GM12878 (cell line): ENCODE results near the gene DPY19L2. TPM values are rescaled to one million over a fixed set of nuclear protein-coding genes. Genes with fewer than 3 reads are reported as not detected.

Experiments used
- ATAC-seq: fragments of 200-7000 bp; cut with Tn5 transposase; 3 replicates; pipeline ENCODE4 v1.9.1; 2020; ENCODE audit warnings: mild to moderate bottlenecking, moderate library complexity
- Bru-seq: library from RNA; stranded (reverse); fragments of 400-500 nt; gene quantifications from one replicate; lab custom pipeline; 2021; lab: Mats Ljungman, UMichigan
- BruChase-seq, 2 experiments: library from RNA; stranded (reverse); fragments of 400-500 nt; gene quantifications; one replicate each; lab custom pipeline; 2021; lab: Mats Ljungman, UMichigan
- BruUV-seq: library from RNA; stranded (reverse); fragments of 400-500 nt; replicated peaks from 2 replicates; lab custom pipeline; 2021; lab: Mats Ljungman, UMichigan
- CTCF ChIA-PET: fragments of 300-600 bp; sonication (Branson Sonifier 250); formaldehyde crosslinking; extraction: SDS; loops from one replicate; lab custom pipeline; 2021; ENCODE audit warnings: inconsistent platforms; lab: Yijun Ruan, JAX
- POLR2A ChIA-PET: fragments of 350-600 bp; formaldehyde crosslinking; extraction: SDS; loops from one replicate; lab custom pipeline; 2021; ENCODE audit warnings: inconsistent platforms; lab: Charles Lee
- RAD21 ChIA-PET: fragments of 300-600 bp; sonication (Branson Sonifier 250); formaldehyde crosslinking; loops from one replicate; lab custom pipeline; 2023; ENCODE audit warnings: antibody characterized with exemption; ENCODE audit not compliant: unreplicated experiment; lab: Charles Lee
- SMC1A ChIA-PET: fragments of 300-600 bp; sonication (Branson Sonifier 250); formaldehyde crosslinking; loops from one replicate; lab custom pipeline; 2023; ENCODE audit not compliant: unreplicated experiment, uncharacterized antibody; lab: Charles Lee
- DNase-seq: peaks from one replicate; pipeline ENCODE4 v3.0.0-alpha.2; 2011; ENCODE audit warnings: low read depth, low spot score
- FAIRE-seq: peaks from 3 replicates; lab custom pipeline; 2011; peaks lifted over from hg19 to GRCh38; lab: Jason Lieb, UNC
- H2AFZ ChIP-seq: 2 replicates; pipeline ENCODE4 v1.6.0; 2011; ENCODE audit warnings: low read depth, low read length, control low read depth; ENCODE audit not compliant: control insufficient read depth
- H3K27ac ChIP-seq: 2 replicates; pipeline ENCODE4 v1.5.1; 2011; ENCODE audit warnings: control low read depth; ENCODE audit not compliant: control insufficient read depth, insufficient read depth
- H3K27me3 ChIP-seq, 2 experiments: replicated peaks in 1 of 2; 2 replicates each; pipeline versions ENCODE4 v1.6.0 to v1.6.1; 2011; ENCODE audit warnings: low read length in 1 of 2; ENCODE audit not compliant: control insufficient read depth in 2 of 2, insufficient read depth in 2 of 2
- H3K36me3 ChIP-seq, 2 experiments: 2 replicates each; pipeline ENCODE4 v1.5.1; 2011; ENCODE audit warnings: low read length in 1 of 2; ENCODE audit not compliant: control insufficient read depth in 2 of 2, insufficient read depth in 2 of 2
- H3K4me1 ChIP-seq: 2 replicates; pipeline ENCODE4 v1.6.1; 2011; ENCODE audit warnings: mild to moderate bottlenecking, low read length, moderate library complexity, mixed read lengths; ENCODE audit not compliant: control insufficient read depth, insufficient read depth
- H3K4me2 ChIP-seq: 2 replicates; pipeline ENCODE4 v1.6.0; 2011; ENCODE audit warnings: control low read depth; ENCODE audit not compliant: control insufficient read depth, insufficient read depth
- H3K4me3 ChIP-seq: fragments of 200-600 bp; sonication (generic); 2 replicates; pipeline ENCODE4 v1.5.1; 2016
- H3K79me2 ChIP-seq: 2 replicates; pipeline ENCODE4 v1.6.0; 2011; ENCODE audit warnings: low read length; ENCODE audit not compliant: control insufficient read depth, insufficient read depth
- H3K9ac ChIP-seq: 2 replicates; pipeline ENCODE4 v1.8.0; 2011; ENCODE audit warnings: low read length, control low read depth, mixed read lengths; ENCODE audit not compliant: control insufficient read depth, insufficient read depth
- H3K9me3 ChIP-seq: replicated peaks from 3 replicates; pipeline ENCODE4 v1.5.1; 2011; ENCODE audit warnings: mild to moderate bottlenecking, low read length; ENCODE audit not compliant: control insufficient read depth, insufficient read depth
- H4K20me1 ChIP-seq: 2 replicates; pipeline ENCODE4 v1.6.0; 2011; ENCODE audit not compliant: control insufficient read depth, insufficient read depth
- BACH1 ChIP-seq: fragments of 450-650 bp; IDR thresholded peaks from 2 replicates; pipeline ENCODE4 v1.6.1; 2017; ENCODE audit warnings: mild to moderate bottlenecking, borderline replicate concordance
- BHLHE40 ChIP-seq, 2 experiments: fragments of 450-650 bp in 1 of 2; IDR thresholded peaks; 2 replicates each; pipeline ENCODE4 v1.6.1; 2011 to 2017; ENCODE audit warnings: low read depth in 2 of 2, borderline replicate concordance in 1 of 2, improper control_type of control experiment in 1 of 2, low read length in 1 of 2, mild to moderate bottlenecking in 1 of 2
- BMI1 ChIP-seq: fragments of 450-650 bp; IDR thresholded peaks from 2 replicates; pipeline ENCODE4 v1.6.1; 2016; ENCODE audit warnings: mild to moderate bottlenecking, moderate library complexity, borderline replicate concordance
- DPF2 ChIP-seq: fragments of 450-650 bp; IDR thresholded peaks from 2 replicates; pipeline ENCODE4 v1.6.1; 2017; ENCODE audit warnings: mild to moderate bottlenecking
- EGR1 ChIP-seq, 2 experiments: IDR thresholded peaks; 1 replicate in 1 of 2; 2 replicates in 1 of 2; pipeline ENCODE4 v1.6.1; 2011 to 2012; ENCODE audit warnings: low read depth in 2 of 2, low read length in 2 of 2, borderline replicate concordance in 1 of 2, mild to moderate bottlenecking in 1 of 2, moderate library complexity in 1 of 2
- IKZF1 ChIP-seq: fragments of 450-650 bp; conservative IDR thresholded peaks from 2 replicates; pipeline ENCODE4 v1.6.1; 2017; ENCODE audit warnings: antibody characterized with exemption, mild to moderate bottlenecking
- IRF5 ChIP-seq: fragments of 450-650 bp; IDR thresholded peaks from 2 replicates; pipeline ENCODE4 v1.6.1; 2017; ENCODE audit warnings: borderline replicate concordance
- NFYA ChIP-seq: IDR thresholded peaks from 2 replicates; pipeline ENCODE4 v1.6.1; 2011; ENCODE audit warnings: low read depth, mild to moderate bottlenecking, low read length, improper control_type of control experiment, borderline replicate concordance
- NR2C1 ChIP-seq: fragments of 450-650 bp; IDR thresholded peaks from 2 replicates; pipeline ENCODE4 v1.6.1; 2017; ENCODE audit warnings: antibody characterized with exemption, mild to moderate bottlenecking, moderate library complexity
- NR2F1 ChIP-seq: fragments of 450-650 bp; conservative IDR thresholded peaks from 2 replicates; pipeline ENCODE4 v1.6.1; 2017; ENCODE audit warnings: mild to moderate bottlenecking
- SIX5 ChIP-seq: IDR thresholded peaks from 2 replicates; pipeline ENCODE4 v1.6.1; 2011; ENCODE audit warnings: mild to moderate bottlenecking, low read depth, low read length, moderate library complexity; ENCODE audit not compliant: severe bottlenecking
- USF1 ChIP-seq: IDR thresholded peaks from 2 replicates; pipeline ENCODE4 v1.6.1; 2011; ENCODE audit warnings: borderline replicate concordance, low read depth, mild to moderate bottlenecking, moderate library complexity, mixed read lengths, low read length; ENCODE audit not compliant: insufficient read depth; ENCODE audit errors: extremely low read length
- WGBS: methylation state at CpG from one replicate; pipeline ENCODE4 v1.1.6; 2016; ENCODE audit warnings: low lambda C conversion rate; ENCODE audit not compliant: insufficient replicate concordance, insufficient coverage; ENCODE audit errors: missing lambda C conversion rate; 5-methylcytosine and 5-hydroxymethylcytosine counted together
- in situ Hi-C: fragments of 300-500 bp; cut with MboI; formaldehyde crosslinking; loops from 9 replicates; pipeline ENCODE4 v1.14.3; 2018; ENCODE audit warnings: mixed read lengths
- intact Hi-C: fragments of 100-400 bp; cut with micrococcal nuclease; formaldehyde crosslinking; loops from one replicate; pipeline ENCODE4 v1.14.2; 2022; ENCODE audit not compliant: unreplicated experiment
- long read RNA-seq, 2 experiments: library from polyadenylated mRNA; unstranded; transcript quantifications; one replicate each; pipeline ENCODE4 v2.0.0, GENCODE V29; 2019 to 2020
- polyA minus RNA-seq, 3 experiments: library from RNA; depleted of rRNA, polyadenylated mRNA; stranded (reverse); fragments of >200 nt; gene quantifications; 2 replicates each; pipeline ENCODE4 v1.2.3, GENCODE V29; 2011
- polyA plus RNA-seq, 11 experiments: library from polyadenylated mRNA; depleted of rRNA in 4 of 11; unstranded in 6 of 11; stranded (reverse) in 5 of 11; fragments of >200 nt; fragmentation: Nextera tagmentation in 4 of 11; fragmentation: Illumina TruSeq in 1 of 11; extraction: Ambion mirVana in 4 of 11; extraction: Trizol in 1 of 11; gene quantifications; 1 replicate in 1 of 11; 2 replicates in 10 of 11; pipeline versions ENCODE4 v1.2.1 to v1.2.3, GENCODE V29; 2011 to 2016; ENCODE audit warnings: inconsistent platforms in 2 of 11, missing spikeins in 2 of 11, low read depth in 1 of 11
- total RNA-seq, 4 experiments: library from RNA; depleted of rRNA in 3 of 4; stranded (reverse); fragments of >200 nt in 3 of 4; fragmentation: Illumina TruSeq in 1 of 4; extraction: Trizol in 1 of 4; gene quantifications; 2 replicates each; pipeline versions ENCODE4 v1.2.1 to v1.2.3, GENCODE V29; 2013 to 2021
- TF ChIP-seq, protein P1 (sequence below): fragments of 450-650 bp; conservative IDR thresholded peaks from 2 replicates; pipeline ENCODE4 v1.6.1; 2017; ENCODE audit warnings: mild to moderate bottlenecking, moderate library complexity

DPY19L2 gene
- total RNA-seq (2013; cell fraction: nucleolus; rRNA removed), result 0.35 and 1.2 TPM in 2 replicates
- total RNA-seq (2014; rRNA removed) (not detected in 2 replicates), total RNA-seq (2014; rRNA removed; fragmentation: Illumina TruSeq; extraction: Trizol) (not detected in 2 replicates), total RNA-seq (2021) (0.24 and 0.44 TPM in 2 replicates), polyA plus RNA-seq (2011; rRNA removed) (1.0 and 1.5 TPM in 2 replicates), polyA plus RNA-seq (2014; fragmentation: Illumina TruSeq; extraction: Trizol) (0.10 TPM in 1 of 2 replicates, not detected in the other), polyA plus RNA-seq (2014; fragmentation: Nextera tagmentation; extraction: Ambion mirVana) (not detected), polyA plus RNA-seq (2014; rRNA removed) (0.04 TPM in 1 of 2 replicates, not detected in the other), polyA plus RNA-seq (2016; fragmentation: Nextera tagmentation; extraction: Ambion mirVana) (under 1 TPM; 0.15 to 0.21 TPM), polyA minus RNA-seq (2011; rRNA and poly(A)+ RNA removed) (0.26 and 0.37 TPM in 2 replicates), Bru-seq, nascent RNA (percentile 23 among the genes with signal in this experiment), BruChase-seq, experiment 1, labeled RNA remaining after a 6-hour chase (percentile 26 among the genes with signal in this experiment), BruChase-seq, experiment 2, labeled RNA remaining after a 2-hour chase (percentile 22 among the genes with signal in this experiment)
- not detected for polyA plus RNA-seq (2011; ENCODE audit: low read depth)
- 0.20 and 0.39 TPM in 2 replicates for polyA plus RNA-seq (2011; cell fraction: cytosol; rRNA removed)
- 1.5 and 1.9 TPM in 2 replicates for polyA plus RNA-seq (2011; cell fraction: nucleus; rRNA removed)
- 0.27 and 0.35 TPM in 2 replicates for polyA plus RNA-seq (2012)
- 0.52 TPM in 1 of 2 replicates, not detected in the other for polyA minus RNA-seq (2011; cell fraction: cytosol; rRNA and poly(A)+ RNA removed)
- 0.67 and 0.73 TPM in 2 replicates for polyA minus RNA-seq (2011; cell fraction: nucleus; rRNA and poly(A)+ RNA removed)
- long read RNA-seq, experiment 1, result 0 reads
- long read RNA-seq, experiment 2, partial matches to known transcripts, result 0 of 3 reads
- long read RNA-seq, experiment 2, other reads (novel, unspliced or antisense), result 3 of 3 reads

DNA sequence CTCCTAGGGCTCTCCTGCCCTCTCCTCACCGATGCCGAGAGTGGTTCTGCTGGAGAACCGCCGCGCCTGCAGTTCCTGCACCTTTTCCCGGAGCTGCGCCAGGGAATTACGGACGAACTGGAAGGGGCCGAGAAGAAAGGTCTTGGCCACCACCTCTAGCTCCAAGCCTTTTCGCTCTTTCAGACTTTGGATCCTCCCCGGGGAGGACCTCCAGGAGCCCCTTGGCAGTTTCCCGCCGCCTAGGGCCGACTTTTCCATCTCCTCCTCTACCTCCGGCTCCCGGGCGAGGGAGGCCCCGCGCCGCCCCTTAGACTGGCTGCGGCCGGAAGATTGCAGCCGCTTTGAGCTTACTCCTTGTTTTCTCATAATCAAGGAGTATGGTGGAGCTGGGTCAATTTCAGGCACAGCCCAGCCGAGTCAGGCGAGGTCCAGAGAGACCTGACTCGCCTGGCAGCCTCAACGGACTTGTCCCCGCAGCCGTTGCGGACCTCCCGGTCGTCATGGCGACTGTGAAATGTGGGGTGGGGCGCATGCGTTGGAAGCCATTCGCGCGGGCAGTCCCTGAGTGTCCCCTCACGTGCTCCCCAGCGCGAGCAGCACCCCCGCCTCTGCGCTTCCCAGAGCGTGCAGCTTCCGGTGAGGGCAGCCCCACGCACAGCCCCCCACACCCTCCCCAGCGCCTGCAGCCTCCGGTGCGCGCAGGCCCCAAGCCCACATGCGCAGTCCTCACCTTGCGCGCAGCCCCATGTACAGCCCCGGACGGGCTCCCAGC lies at the start of gene DPY19L2:
Gene DPY19L2, minus strand, starts transcription at position 466 of the 772 bp plus-strand sequence. Its CDS starts 100 bp downstream, at position 366.
- H4K20me1 ChIP-seq, result no peaks in the 10 kb centered on the region
- ATAC-seq, result peak; percentile 89
- DNase-seq, result no peak
- ChIA-PET RAD21 (no interaction called here), SMC1A (no interaction called here), POLR2A (no interaction called here), CTCF (no interaction called here)
- peak within 1 kb of the TSS; percentile 55; the same call in 1 of the 2 replicates for H3K4me3 ChIP-seq
- BruUV-seq, result no TSS peak
- H3K27ac ChIP-seq, result no peak within 1 kb of the TSS
- peak within 1 kb of the TSS; percentile 60 for H3K4me2 ChIP-seq
- intact Hi-C loops (loop anchor here (5.0 to 10.0 kb wide), 2 partner anchors 563 to 589 kb away; no protein-coding TSS in a partner anchor), in situ Hi-C loops (loop anchor here (5.0 to 10.0 kb wide), 2 partner anchors 134 to 597 kb away; no protein-coding TSS in a partner anchor)
- no peaks in the 10 kb centered on the region for H3K4me1 ChIP-seq
- FAIRE-seq, result no peak
- H3K27me3 ChIP-seq, result peaks cover 0 to 5% of the 10 kb centered on the region in 2 experiments; a peak in 2 of 4 replicates
- H3K9me3 ChIP-seq, result no peaks in the 10 kb centered on the region
- no peak within 1 kb of the TSS for H3K9ac ChIP-seq
- 4% methylated on average over 28 of the region's 56 CpGs for WGBS
- H2AFZ ChIP-seq, result peak within 1 kb of the TSS; percentile 45
- no peaks in the 10 kb centered on the region for H3K36me3 ChIP-seq
- H3K79me2 ChIP-seq, result no peaks in the 10 kb centered on the region
- TF ChIP-seq, protein P1, sequence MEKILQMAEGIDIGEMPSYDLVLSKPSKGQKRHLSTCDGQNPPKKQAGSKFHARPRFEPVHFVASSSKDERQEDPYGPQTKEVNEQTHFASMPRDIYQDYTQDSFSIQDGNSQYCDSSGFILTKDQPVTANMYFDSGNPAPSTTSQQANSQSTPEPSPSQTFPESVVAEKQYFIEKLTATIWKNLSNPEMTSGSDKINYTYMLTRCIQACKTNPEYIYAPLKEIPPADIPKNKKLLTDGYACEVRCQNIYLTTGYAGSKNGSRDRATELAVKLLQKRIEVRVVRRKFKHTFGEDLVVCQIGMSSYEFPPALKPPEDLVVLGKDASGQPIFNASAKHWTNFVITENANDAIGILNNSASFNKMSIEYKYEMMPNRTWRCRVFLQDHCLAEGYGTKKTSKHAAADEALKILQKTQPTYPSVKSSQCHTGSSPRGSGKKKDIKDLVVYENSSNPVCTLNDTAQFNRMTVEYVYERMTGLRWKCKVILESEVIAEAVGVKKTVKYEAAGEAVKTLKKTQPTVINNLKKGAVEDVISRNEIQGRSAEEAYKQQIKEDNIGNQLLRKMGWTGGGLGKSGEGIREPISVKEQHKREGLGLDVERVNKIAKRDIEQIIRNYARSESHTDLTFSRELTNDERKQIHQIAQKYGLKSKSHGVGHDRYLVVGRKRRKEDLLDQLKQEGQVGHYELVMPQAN, result no peak
- TF ChIP-seq DPF2 (no peak), BACH1 (no peak), BMI1 (peak; percentile 70), NR2C1 (no peak), IKZF1 (no peak), BHLHE40 (IDR thresholded peaks at IDR 0.05; ENCODE audit: borderline replicate concordance in 1 of 2, low read depth in 2 of 2, low read length in 1 of 2) (peak; percentile 68 to 93; a peak in 2 of 4 replicates), EGR1 (IDR thresholded peaks at IDR 0.05; ENCODE audit: borderline replicate concordance in 1 of 2, low read depth in 2 of 2, low read length in 2 of 2) (no peak), USF1 (no peak), NFYA (no peak), IRF5 (no peak), SIX5 (no peak), NR2F1 (no peak)
